ENCODE results near the gene GFAP. TPM values are rescaled to one million over a fixed set of nuclear protein-coding genes. Genes with fewer than 3 reads are reported as not detected.

GFAP gene
- total and polyA plus RNA-seq, 3 donors from 2014 or later, result 0.55 to 0.91 (median 0.62) TPM

GRCh38 chr17:44872131-44872768 is 43.0 kb downstream of the GFAP start:
- WGBS, 2 donors, result 78 to 83% methylated on average over 9 of the region's 9 CpGs
- no peaks in the 10 kb centered on the region for H3K4me1 ChIP-seq
- no peaks in the 10 kb centered on the region for H3K36me3 ChIP-seq (ENCODE audit: low read depth, missing control alignments)
- intact Hi-C loops (cut with DNase I; ENCODE audit: low total_unique reads), result no loop called here
- no peaks in the 10 kb centered on the region for H3K9me3 ChIP-seq
- H3K27ac ChIP-seq, result no peak overlapping the region
- DNase-seq, result no peak
- TF ChIP-seq POLR2A (IDR thresholded peaks at IDR 0.05), result no peak
- TF ChIP-seq, protein P1, sequence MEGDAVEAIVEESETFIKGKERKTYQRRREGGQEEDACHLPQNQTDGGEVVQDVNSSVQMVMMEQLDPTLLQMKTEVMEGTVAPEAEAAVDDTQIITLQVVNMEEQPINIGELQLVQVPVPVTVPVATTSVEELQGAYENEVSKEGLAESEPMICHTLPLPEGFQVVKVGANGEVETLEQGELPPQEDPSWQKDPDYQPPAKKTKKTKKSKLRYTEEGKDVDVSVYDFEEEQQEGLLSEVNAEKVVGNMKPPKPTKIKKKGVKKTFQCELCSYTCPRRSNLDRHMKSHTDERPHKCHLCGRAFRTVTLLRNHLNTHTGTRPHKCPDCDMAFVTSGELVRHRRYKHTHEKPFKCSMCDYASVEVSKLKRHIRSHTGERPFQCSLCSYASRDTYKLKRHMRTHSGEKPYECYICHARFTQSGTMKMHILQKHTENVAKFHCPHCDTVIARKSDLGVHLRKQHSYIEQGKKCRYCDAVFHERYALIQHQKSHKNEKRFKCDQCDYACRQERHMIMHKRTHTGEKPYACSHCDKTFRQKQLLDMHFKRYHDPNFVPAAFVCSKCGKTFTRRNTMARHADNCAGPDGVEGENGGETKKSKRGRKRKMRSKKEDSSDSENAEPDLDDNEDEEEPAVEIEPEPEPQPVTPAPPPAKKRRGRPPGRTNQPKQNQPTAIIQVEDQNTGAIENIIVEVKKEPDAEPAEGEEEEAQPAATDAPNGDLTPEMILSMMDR (IDR thresholded peaks at IDR 0.05), result no peak
- no peak overlapping the region for H3K4me3 ChIP-seq
- H3K27me3 ChIP-seq, result no peaks in the 10 kb centered on the region

DNA sequence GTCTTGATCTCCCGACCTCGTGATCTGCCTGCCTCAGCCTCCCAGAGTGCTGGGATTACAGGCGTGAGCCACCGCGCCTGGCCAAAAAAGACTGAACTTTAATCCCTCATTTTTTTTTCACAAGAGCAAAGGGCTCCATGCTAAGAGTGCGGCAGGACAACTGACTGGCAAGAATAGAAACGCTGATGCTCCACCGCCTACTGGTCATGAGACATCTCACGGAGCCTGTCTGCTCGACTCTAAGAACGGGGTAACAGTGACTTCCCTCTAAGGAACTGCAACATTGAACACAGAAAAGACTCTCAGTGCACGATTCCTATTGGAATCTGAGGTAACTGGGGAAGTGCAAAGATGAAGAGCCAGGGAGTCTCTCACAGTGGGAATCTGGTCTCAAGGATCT is 43.7 kb downstream of the GFAP start:
- Histone ChIP-seq H3K27me3 (no peaks in the 10 kb centered on the region), H3K36me3 (ENCODE audit: low read depth, missing control alignments) (no peaks in the 10 kb centered on the region), H3K4me3 (no peak overlapping the region), H3K27ac (no peak overlapping the region), H3K9me3 (no peaks in the 10 kb centered on the region), H3K4me1 (no peaks in the 10 kb centered on the region)
- TF ChIP-seq, protein P1 (IDR thresholded peaks at IDR 0.05), result no peak
- no peak for TF ChIP-seq POLR2A (IDR thresholded peaks at IDR 0.05)
- no peak for DNase-seq
- 94 to 97% methylated on average over 11 to 12 of the region's 12 CpGs for WGBS, 2 donors
- intact Hi-C loops (cut with DNase I; ENCODE audit: low total_unique reads), result no loop called here

GRCh38 chr17:44867841-44868240 is 47.5 kb downstream of the GFAP start:
- 92 to 93% methylated on average over 3 of the region's 3 CpGs for WGBS, 2 donors
- no peak for TF ChIP-seq POLR2A (IDR thresholded peaks at IDR 0.05)
- TF ChIP-seq, protein P1 (IDR thresholded peaks at IDR 0.05), result no peak
- no peak for DNase-seq
- H3K4me3 ChIP-seq, result no peak overlapping the region
- H3K4me1 ChIP-seq, result no peaks in the 10 kb centered on the region
- intact Hi-C loops (cut with DNase I; ENCODE audit: low total_unique reads), result no loop called here
- H3K27me3 ChIP-seq, result no peaks in the 10 kb centered on the region
- no peaks in the 10 kb centered on the region for H3K36me3 ChIP-seq (ENCODE audit: low read depth, missing control alignments)
- no peaks in the 10 kb centered on the region for H3K9me3 ChIP-seq
- H3K27ac ChIP-seq, result no peak overlapping the region

DNA sequence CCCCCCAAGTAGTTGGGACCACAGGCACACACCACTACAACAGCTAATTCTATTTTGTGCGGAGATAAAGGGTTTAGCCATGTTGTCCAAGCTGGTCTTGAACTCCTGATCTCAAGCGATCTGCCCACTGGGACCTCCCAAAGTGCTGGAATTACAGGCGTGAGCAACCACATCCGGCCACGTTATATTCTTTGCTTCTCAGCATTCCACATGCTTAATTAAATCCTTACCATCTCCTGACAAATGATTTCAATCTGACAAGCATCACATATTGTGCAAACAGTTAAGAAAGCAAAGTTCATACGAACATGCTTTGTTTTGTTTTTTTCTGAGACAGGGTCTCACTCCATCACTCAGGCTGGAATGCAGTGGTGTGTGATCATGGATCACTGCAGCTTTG is 49.4 kb downstream of the GFAP start:
- no peaks in the 10 kb centered on the region for H3K36me3 ChIP-seq (ENCODE audit: low read depth, missing control alignments)
- no peaks in the 10 kb centered on the region for H3K9me3 ChIP-seq
- H3K27me3 ChIP-seq, result no peaks in the 10 kb centered on the region
- WGBS, 2 donors, result 83 to 92% methylated on average over 6 of the region's 6 CpGs
- TF ChIP-seq POLR2A (IDR thresholded peaks at IDR 0.05), result no peak
- TF ChIP-seq, protein P1 (IDR thresholded peaks at IDR 0.05), result no peak
- intact Hi-C loops (cut with DNase I; ENCODE audit: low total_unique reads), result no loop called here
- no peak overlapping the region for H3K27ac ChIP-seq
- no peaks in the 10 kb centered on the region for H3K4me1 ChIP-seq
- no peak overlapping the region for H3K4me3 ChIP-seq
- DNase-seq, result no peak

GRCh38 chr17:44865231-44865660 is 50.1 kb downstream of the GFAP start:
- intact Hi-C loops (cut with DNase I; ENCODE audit: low total_unique reads), result no loop called here
- Histone ChIP-seq H3K9me3 (no peaks in the 10 kb centered on the region), H3K4me3 (no peak overlapping the region), H3K4me1 (no peaks in the 10 kb centered on the region), H3K36me3 (ENCODE audit: low read depth, missing control alignments) (no peaks in the 10 kb centered on the region), H3K27ac (no peak overlapping the region), H3K27me3 (no peaks in the 10 kb centered on the region)
- TF ChIP-seq, protein P1 (IDR thresholded peaks at IDR 0.05), result peak; percentile 88 to 89 (median 88)
- no peak for TF ChIP-seq POLR2A (IDR thresholded peaks at IDR 0.05)
- DNase-seq, result peak; percentile 82
- 38 to 40% methylated on average over 1 of the region's 1 CpG for WGBS, 2 donors

All from testis (tissue), 3 donors.